Astrocyte of the spinal cord (primary cell): ENCODE data around the gene UBE2K.
"Not testable (repeated sequence)": the region's sequence is repeated elsewhere in the genome, so short reads cannot be mapped to it uniquely, and the experiment has no call there.

Experiments
- DNase-seq: peaks from one replicate; pipeline ENCODE4 v3.0.0; 2011; ENCODE audit warnings: low read depth, low spot score
- H3K4me3 ChIP-seq: 2 replicates; pipeline ENCODE4 v1.5.1; 2011; ENCODE audit warnings: low read depth, mild to moderate bottlenecking, low read length, moderate library complexity
- in situ Hi-C: cut with HindIII; loops from 2 replicates; pipeline ENCODE4 v1.10.0; 2017; ENCODE audit warnings: low sequenced_read_pairs
- TF ChIP-seq, protein P1 (sequence below): IDR thresholded peaks from 2 replicates; pipeline ENCODE4 v1.5.1; 2012; ENCODE audit warnings: low read depth, mild to moderate bottlenecking, low read length, inconsistent platforms

Gene UBE2K

DNA sequence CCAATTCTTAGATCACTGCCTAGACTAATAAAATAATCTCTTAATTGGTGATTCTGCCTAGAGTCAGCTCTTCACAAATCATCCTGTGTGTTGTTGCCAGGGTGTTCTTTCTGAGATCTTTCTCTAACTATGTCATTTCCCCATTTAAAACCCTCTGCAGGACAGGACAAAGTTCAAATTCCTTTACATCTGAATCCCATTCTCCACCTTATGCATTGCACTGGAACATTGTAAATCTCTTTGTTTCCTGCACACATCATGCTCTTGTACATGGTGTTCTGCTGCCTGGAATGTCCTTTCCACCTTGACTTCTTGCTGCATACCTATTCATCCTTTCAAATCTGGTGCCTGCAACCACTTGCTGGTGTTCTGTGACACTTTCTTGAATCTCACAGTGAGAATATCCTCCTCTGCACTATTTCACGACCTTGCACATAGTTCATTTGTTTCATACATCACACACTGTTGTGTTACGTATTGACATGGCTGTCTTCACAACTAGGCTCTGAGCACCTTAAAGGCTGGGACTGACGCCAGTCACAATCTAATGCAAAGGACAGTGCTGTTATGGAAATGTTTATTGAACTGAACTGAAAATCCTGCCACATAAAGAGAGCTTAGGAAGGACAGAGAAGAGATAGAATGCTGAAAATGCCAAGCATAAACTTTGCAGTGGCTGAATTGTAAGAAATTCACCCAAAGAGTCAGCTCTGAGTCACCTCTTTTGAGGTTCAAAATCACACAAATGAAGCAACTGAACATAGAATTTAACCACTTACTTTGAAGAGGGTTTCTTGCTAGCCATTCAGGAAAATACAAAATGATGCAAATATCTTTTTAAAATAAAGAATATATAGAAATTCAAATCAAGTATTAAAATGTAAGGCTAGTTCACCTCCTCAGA, 32.9 kb upstream of the UBE2K start:
- no peak overlapping the region for H3K4me3 ChIP-seq
- DNase-seq, result peak; percentile 64
- in situ Hi-C loops, result no loop called here
- TF ChIP-seq, protein P1, sequence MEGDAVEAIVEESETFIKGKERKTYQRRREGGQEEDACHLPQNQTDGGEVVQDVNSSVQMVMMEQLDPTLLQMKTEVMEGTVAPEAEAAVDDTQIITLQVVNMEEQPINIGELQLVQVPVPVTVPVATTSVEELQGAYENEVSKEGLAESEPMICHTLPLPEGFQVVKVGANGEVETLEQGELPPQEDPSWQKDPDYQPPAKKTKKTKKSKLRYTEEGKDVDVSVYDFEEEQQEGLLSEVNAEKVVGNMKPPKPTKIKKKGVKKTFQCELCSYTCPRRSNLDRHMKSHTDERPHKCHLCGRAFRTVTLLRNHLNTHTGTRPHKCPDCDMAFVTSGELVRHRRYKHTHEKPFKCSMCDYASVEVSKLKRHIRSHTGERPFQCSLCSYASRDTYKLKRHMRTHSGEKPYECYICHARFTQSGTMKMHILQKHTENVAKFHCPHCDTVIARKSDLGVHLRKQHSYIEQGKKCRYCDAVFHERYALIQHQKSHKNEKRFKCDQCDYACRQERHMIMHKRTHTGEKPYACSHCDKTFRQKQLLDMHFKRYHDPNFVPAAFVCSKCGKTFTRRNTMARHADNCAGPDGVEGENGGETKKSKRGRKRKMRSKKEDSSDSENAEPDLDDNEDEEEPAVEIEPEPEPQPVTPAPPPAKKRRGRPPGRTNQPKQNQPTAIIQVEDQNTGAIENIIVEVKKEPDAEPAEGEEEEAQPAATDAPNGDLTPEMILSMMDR, result no peak

DNA sequence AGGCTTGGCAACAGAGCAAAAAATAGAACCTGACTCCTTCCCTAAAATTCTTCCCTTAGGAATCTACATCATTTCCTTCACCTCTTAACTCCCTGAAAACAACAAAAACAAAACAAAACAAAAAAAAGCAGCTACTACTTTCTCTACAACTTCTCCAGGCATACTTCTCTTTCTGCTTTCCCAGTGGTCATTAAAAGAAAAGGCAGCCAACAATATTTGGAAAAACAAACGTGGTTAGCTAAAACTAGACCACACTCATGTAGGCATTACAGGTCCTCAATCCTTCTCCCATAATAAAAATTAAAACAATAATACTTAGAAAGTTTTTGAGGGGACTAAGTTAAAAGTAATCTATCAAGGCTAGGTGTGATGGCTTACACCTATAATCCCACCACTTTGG, 30.2 kb upstream of the UBE2K start:
- H3K4me3 ChIP-seq, result no peak overlapping the region
- no peak for DNase-seq
- in situ Hi-C loops, result no loop called here
- TF ChIP-seq, protein P1, result no peak

DNA sequence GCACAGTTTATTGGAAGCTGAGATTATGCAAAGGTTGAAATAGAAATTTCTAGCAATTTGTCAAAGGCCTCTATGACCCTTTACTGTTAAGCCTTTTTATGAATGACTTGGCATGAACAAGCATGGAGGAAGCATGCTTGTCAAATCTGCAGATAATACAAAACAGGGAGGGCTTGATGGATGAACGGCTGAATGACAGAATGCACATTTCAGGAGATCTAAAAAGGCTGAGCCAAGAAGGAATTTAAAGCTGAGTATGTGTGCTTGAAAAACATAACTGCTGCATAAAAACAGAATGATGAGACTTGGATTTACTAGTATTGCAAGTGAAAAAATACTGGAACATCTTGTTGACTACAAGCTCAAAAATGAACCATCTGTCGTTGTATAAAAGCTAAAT, 29.0 kb upstream of the UBE2K start:
- TF ChIP-seq, protein P1, result no peak
- in situ Hi-C loops, result no loop called here

DNA sequence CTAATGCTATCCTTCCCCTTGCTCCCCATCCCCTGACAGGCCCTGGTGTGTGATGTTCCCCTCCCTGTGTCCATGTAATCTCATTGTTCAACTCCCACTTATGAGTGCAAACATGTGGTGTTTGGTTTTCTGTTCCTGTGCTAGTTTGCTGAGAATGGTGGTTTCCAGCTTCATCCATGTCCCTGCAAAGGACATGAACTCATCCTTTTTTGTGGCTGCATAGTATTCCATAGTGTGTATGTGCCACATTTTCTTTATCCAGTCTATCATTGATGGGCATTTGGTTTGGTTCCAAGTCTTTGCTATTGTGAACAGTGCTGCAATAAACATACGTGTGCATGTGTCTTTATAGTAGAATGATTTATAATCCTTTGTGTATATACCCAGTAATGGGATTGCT, 27.6 kb upstream of the UBE2K start:
- in situ Hi-C loops, DNase-seq, H3K4me3 ChIP-seq: not testable (repeated sequence)

More for the DNA sequence above, 29.0 kb upstream of the UBE2K start:
- H3K4me3 ChIP-seq, result no peak overlapping the region
- DNase-seq, result no peak

DNA sequence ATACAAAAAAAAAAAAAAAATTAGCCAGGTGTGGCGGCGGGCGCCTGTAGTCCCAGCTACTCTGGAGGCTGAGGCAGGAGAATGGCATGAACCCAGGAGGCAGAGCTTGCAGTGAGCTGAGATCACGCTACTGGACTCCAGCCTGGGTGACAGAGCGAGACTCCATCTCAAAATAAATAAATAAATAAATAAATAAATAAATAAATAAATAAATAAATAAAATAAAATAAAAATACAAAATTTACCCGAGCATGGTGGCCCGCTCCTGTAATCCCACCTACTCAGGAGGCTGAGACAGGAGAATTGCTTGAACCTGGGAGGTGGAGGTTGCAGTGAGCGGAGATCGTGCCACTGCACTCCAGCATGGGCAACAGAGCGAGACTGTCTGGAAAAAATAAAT, 22.3 kb upstream of the UBE2K start:
- DNase-seq, H3K4me3 ChIP-seq, in situ Hi-C loops: not testable (repeated sequence)

DNA sequence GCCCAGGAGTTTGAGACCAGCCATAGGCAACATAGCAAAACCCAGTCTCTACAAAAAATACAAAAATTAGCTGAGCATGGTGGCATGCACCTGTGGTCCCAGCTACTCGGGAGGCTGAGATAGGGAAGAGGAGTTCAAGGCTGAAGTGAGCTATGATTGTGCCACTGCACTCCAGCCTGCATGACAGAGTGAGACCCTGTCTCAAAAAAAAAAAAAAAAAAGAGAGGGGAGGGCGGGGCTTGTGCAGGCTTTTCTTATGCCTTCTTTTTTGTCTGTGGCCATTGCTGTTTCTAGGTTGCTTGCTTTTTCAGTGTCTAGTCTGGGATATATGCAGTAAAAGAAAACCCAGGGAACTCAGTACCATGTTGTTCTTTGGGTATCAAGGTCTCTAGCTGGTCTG, 16.9 kb upstream of the UBE2K start:
- in situ Hi-C loops, DNase-seq, H3K4me3 ChIP-seq: not testable (repeated sequence)

DNA sequence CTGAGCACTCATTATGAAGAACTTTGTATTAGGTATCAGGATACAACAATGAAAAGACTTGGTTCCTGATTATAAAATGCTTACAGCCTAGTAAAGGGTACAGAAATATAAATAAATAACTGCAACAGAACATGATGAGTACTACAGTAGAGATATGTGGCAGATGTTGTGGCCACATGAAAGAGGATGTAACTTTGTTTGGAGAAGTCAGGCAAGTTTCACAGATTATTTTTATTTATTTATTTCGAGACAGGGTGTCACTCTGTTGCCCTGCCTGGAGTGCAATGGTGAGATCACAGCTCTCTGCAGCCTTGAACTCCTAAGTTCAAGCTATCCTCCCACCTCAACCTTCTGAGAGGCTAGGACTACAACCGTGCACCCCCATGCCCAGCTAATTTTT, 15.8 kb upstream of the UBE2K start:
- DNase-seq, result no peak
- in situ Hi-C loops, result no loop called here
- no peak overlapping the region for H3K4me3 ChIP-seq
- TF ChIP-seq, protein P1, result no peak

DNA sequence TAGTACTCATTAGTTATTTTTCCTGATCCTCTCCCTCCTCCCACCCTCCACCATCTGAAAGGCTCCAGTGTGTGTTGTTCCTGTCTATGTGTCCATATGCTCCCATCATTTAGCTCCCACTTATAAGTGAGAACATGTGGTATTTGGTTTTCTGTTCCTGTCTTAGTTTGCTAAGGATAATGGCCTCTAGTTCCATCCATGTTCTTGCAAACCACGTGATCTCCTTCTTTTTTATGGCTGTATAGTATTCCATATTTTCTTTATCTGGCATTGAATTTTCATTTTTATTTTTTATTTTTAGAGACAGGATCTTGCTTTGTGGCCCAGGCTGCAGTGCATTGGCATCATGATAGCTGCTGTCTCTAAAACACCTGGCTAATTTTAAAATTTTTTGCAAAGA, 11.9 kb upstream of the UBE2K start:
- no peak overlapping the region for H3K4me3 ChIP-seq
- no peak for DNase-seq
- TF ChIP-seq, protein P1, result no peak
- in situ Hi-C loops, result no loop called here
